Loucy (cell line): Measurements from ENCODE around the gene KL.

Source experiments
- CTCF ChIP-seq: fragments of 200-600 bp; sonication (generic); conservative IDR thresholded peaks from 2 replicates; pipeline ENCODE4 v1.5.1; 2014; ENCODE audit warnings: mild to moderate bottlenecking, antibody characterized with exemption, low read length
- EZH2phosphoT487 ChIP-seq: fragments of 200-600 bp; IDR thresholded peaks from 2 replicates; pipeline ENCODE4 v1.6.1; 2018; ENCODE audit warnings: antibody characterized with exemption, mild to moderate bottlenecking, moderate library complexity, borderline replicate concordance

DNA sequence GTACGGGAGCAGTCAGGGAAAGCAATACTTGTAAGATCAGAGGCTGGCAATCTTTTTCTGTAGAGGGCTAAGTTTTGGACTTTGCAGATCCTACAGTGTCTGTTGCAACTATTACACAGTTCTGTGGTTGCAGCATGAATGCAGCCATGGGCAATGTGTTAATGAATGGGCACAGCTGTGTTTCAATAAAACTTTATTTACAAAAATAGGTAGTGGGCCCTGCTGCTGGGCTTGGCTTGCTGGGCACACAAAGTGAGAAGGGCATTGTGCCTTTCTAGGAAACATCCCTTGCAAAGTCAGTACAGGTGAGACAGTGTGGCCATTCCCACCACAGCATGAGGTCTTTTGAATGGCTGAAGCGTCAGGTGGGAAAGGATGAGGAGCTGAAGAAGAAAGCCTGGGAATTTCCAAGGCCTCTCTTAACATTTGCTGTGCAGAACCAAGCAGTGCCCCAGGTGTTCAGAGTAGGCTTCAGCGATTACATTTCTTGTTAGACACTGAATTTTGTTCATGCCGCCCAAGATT, 9.1 kb downstream of the KL start:
- TF ChIP-seq CTCF (no peak), EZH2phosphoT487 (no peak)
